Panc1 (cell line): ENCODE measurements around the gene NEK4. TPM values are rescaled to one million over a fixed set of nuclear protein-coding genes. Genes with fewer than 3 reads are reported as not detected.

Experiments
- ATAC-seq: fragments of 200-7000 bp; cut with Tn5 transposase; 2 replicates; pipeline ENCODE4 v1.9.1; 2020; ENCODE audit warnings: mild to moderate bottlenecking, moderate library complexity
- BruUV-seq: library from RNA; stranded (reverse); fragments of 400-500 nt; replicated peaks from 2 replicates; lab custom pipeline; 2021; lab: Mats Ljungman, UMichigan
- CTCF ChIA-PET: fragments of 300-600 bp; sonication (Branson Sonifier 250); formaldehyde crosslinking; loops from one replicate; lab custom pipeline; 2022; ENCODE audit warnings: antibody characterized with exemption; lab: Charles Lee
- POLR2A ChIA-PET: fragments of 300-600 bp; sonication (Branson Sonifier 250); formaldehyde crosslinking; loops from one replicate; lab custom pipeline; 2022; ENCODE audit warnings: antibody characterized with exemption; lab: Charles Lee
- DNase-seq: peaks from one replicate; pipeline ENCODE4 v3.0.0-alpha.2; 2010; ENCODE audit warnings: low read depth, low spot score
- H3K27ac ChIP-seq: 2 replicates; pipeline ENCODE4 v1.5.1; 2011; ENCODE audit warnings: mild to moderate bottlenecking, low read length, inconsistent platforms
- H3K27me3 ChIP-seq: fragments of 200-500 bp; sonication (Bioruptor generic); 2 replicates; pipeline ENCODE4 v1.6.0; 2014; ENCODE audit warnings: low read length, inconsistent platforms; ENCODE audit not compliant: control insufficient read depth, insufficient read depth
- H3K36me3 ChIP-seq: fragments of 200-500 bp; sonication (Bioruptor generic); 2 replicates; pipeline ENCODE4 v1.5.1; 2014; ENCODE audit warnings: inconsistent platforms, mild to moderate bottlenecking, low read length, moderate library complexity; ENCODE audit not compliant: control insufficient read depth, insufficient read depth
- H3K4me1 ChIP-seq: 2 replicates; pipeline ENCODE4 v1.5.1; 2011; ENCODE audit warnings: inconsistent platforms, mild to moderate bottlenecking, low read length, moderate library complexity; ENCODE audit not compliant: control insufficient read depth, insufficient read depth
- H3K4me3 ChIP-seq, 2 experiments: 2 replicates each; pipeline ENCODE4 v1.5.1; 2011 to 2012; ENCODE audit warnings: low read depth in 2 of 2, low read length in 2 of 2, mild to moderate bottlenecking in 2 of 2, inconsistent platforms in 1 of 2, moderate library complexity in 1 of 2
- H3K9me3 ChIP-seq: fragments of 200-500 bp; sonication (Bioruptor generic); 2 replicates; pipeline ENCODE4 v1.5.1; 2014; ENCODE audit warnings: low read depth, mild to moderate bottlenecking, inconsistent platforms, low read length, moderate library complexity; ENCODE audit not compliant: control insufficient read depth, insufficient read depth
- CTCF ChIP-seq: fragments of 450-650 bp; IDR thresholded peaks from 2 replicates; pipeline ENCODE4 v1.5.1; 2017; ENCODE audit warnings: mild to moderate bottlenecking
- POLR2AphosphoS5 ChIP-seq: IDR thresholded peaks from 2 replicates; pipeline ENCODE4 v1.6.1; 2012; ENCODE audit warnings: mild to moderate bottlenecking, low read depth, low read length, moderate library complexity
- SIN3A ChIP-seq: IDR thresholded peaks from 2 replicates; pipeline ENCODE4 v1.6.1; 2012; ENCODE audit warnings: low read depth, mild to moderate bottlenecking, low read length, moderate library complexity, borderline replicate concordance; ENCODE audit not compliant: insufficient read depth
- TCF7L2 ChIP-seq: IDR thresholded peaks from 2 replicates; pipeline ENCODE4 v1.6.1; 2011; ENCODE audit warnings: mild to moderate bottlenecking, low read depth, low read length, inconsistent platforms
- in situ Hi-C: cut with HindIII; loops from 2 replicates; pipeline ENCODE4 v1.10.0; 2016; ENCODE audit warnings: low sequenced_read_pairs, low pct_unique_long_range_greater_than_20kb
- intact Hi-C: fragments of 100-400 bp; cut with micrococcal nuclease; formaldehyde crosslinking; loops from one replicate; pipeline ENCODE4 v1.10.0; 2022; ENCODE audit not compliant: unreplicated experiment
- total RNA-seq: library from RNA; stranded (reverse); gene quantifications from one replicate; pipeline ENCODE4 v1.2.1, GENCODE V29; 2021; ENCODE audit not compliant: unreplicated experiment
- TF ChIP-seq, protein P1 (sequence below), 2 experiments: IDR thresholded peaks; 2 replicates each; pipeline ENCODE4 v1.6.1; 2011 to 2012; ENCODE audit warnings: low read depth in 2 of 2, control low read depth in 1 of 2, low read length in 1 of 2, mild to moderate bottlenecking in 1 of 2, moderate library complexity in 1 of 2; ENCODE audit not compliant: insufficient read depth in 1 of 2

The NEK4 gene
- total RNA-seq, 1 experiment from 2014 or later: 22.9 TPM

GRCh38 chr3:52660046-52660445, 110.7 kb downstream of the NEK4 start:
- POLR2A ChIA-PET: no interaction called here
- ATAC-seq: no peak
- no peak for DNase-seq
- H3K4me3 ChIP-seq: no peak overlapping the region
- H3K4me1 ChIP-seq: no peaks in the 10 kb centered on the region
- no peaks in the 10 kb centered on the region for H3K27me3 ChIP-seq
- in situ Hi-C loops (no loop called here), intact Hi-C loops (no loop called here)
- CTCF ChIA-PET: no interaction called here
- TF ChIP-seq SIN3A (no peak), POLR2AphosphoS5 (no peak), CTCF (no peak), TCF7L2 (no peak)
- TF ChIP-seq, protein P1, sequence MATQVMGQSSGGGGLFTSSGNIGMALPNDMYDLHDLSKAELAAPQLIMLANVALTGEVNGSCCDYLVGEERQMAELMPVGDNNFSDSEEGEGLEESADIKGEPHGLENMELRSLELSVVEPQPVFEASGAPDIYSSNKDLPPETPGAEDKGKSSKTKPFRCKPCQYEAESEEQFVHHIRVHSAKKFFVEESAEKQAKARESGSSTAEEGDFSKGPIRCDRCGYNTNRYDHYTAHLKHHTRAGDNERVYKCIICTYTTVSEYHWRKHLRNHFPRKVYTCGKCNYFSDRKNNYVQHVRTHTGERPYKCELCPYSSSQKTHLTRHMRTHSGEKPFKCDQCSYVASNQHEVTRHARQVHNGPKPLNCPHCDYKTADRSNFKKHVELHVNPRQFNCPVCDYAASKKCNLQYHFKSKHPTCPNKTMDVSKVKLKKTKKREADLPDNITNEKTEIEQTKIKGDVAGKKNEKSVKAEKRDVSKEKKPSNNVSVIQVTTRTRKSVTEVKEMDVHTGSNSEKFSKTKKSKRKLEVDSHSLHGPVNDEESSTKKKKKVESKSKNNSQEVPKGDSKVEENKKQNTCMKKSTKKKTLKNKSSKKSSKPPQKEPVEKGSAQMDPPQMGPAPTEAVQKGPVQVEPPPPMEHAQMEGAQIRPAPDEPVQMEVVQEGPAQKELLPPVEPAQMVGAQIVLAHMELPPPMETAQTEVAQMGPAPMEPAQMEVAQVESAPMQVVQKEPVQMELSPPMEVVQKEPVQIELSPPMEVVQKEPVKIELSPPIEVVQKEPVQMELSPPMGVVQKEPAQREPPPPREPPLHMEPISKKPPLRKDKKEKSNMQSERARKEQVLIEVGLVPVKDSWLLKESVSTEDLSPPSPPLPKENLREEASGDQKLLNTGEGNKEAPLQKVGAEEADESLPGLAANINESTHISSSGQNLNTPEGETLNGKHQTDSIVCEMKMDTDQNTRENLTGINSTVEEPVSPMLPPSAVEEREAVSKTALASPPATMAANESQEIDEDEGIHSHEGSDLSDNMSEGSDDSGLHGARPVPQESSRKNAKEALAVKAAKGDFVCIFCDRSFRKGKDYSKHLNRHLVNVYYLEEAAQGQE (IDR thresholded peaks at IDR 0.05; ENCODE audit: insufficient read depth in 1 of 2, low read depth in 2 of 2, low read length in 1 of 2): no peak
- BruUV-seq: no TSS peak
- H3K27ac ChIP-seq: no peak overlapping the region
- peaks cover 9% of the 10 kb centered on the region for H3K36me3 ChIP-seq
- H3K9me3 ChIP-seq: no peaks in the 10 kb centered on the region

Other genes starting within 250 kb of the NEK4 start
- 137 TPM for gene NT5DC2, start 237.1 kb downstream of the NEK4 start, total RNA-seq
- 27.3 TPM for gene UQCC5, start 234.3 kb downstream of the NEK4 start, total RNA-seq
- gene PBRM1, start 85.0 kb downstream of the NEK4 start, total RNA-seq: 43.5 TPM
- gene GNL3, start 84.9 kb downstream of the NEK4 start, total RNA-seq: 88.9 TPM
- gene GLT8D1, start 65.1 kb downstream of the NEK4 start, total RNA-seq: 51.3 TPM
- 93.2 TPM for gene SPCS1, start 64.8 kb downstream of the NEK4 start, total RNA-seq
- 0.31 TPM for gene ITIH1, start 6.7 kb upstream of the NEK4 start, total RNA-seq
- gene ITIH3, start 23.9 kb upstream of the NEK4 start, total RNA-seq: 0.67 TPM
- 1.5 TPM for gene ITIH4, start 59.7 kb upstream of the NEK4 start, total RNA-seq
- gene MUSTN1, start 64.1 kb upstream of the NEK4 start, total RNA-seq: 0.49 TPM
- 15.7 TPM for gene STIMATE, start 126.6 kb upstream of the NEK4 start, total RNA-seq